HG03520 (cell line): ENCODE data around the gene RAB44.

Experiments
- ATAC-seq: cut with Tn5 transposase; IDR thresholded peaks from one replicate; pipeline ENCODE4 v1.9.1; 2021; ENCODE audit warnings: mild to moderate bottlenecking, moderate library complexity; ENCODE audit not compliant: unreplicated experiment

The RAB44 gene

DNA sequence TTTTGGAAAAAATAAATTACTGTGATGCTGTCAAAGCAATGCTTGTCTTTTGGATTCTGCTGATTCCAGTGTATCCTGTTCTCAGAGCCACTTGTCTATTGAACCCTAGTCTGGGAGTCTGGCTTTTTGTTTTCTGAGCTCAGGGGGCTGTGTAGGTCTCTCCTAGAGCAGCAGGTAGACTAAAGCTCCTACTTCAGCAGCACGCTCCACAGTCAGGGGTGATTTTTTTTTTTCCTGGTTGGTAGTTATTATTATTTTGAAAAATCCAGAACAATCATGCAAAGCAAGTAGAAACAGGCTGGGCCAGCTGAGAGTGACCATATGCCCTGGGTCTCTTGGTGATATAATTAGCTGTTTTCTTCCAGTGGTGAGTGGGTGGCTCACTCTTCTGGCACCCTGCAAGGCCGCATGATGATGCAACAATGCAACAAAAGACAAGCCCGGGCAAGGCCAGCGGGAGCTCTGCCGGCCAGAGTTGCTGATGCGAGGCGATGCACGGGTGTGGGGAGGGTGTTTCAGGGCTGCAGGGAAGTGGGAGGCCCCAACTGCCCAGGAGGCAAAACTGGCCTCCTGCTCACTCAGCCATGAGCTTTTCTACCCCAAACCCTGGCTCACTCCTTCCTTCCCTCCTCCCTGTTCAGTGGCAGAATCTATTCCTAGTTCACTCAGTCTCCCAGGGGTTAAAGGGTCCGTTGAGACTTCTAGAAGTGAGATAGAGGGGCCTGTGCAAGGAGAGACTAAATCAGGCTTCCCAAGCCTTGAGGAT lies 30.6 kb upstream of the RAB44 start:
- ATAC-seq: peak; percentile 71

DNA sequence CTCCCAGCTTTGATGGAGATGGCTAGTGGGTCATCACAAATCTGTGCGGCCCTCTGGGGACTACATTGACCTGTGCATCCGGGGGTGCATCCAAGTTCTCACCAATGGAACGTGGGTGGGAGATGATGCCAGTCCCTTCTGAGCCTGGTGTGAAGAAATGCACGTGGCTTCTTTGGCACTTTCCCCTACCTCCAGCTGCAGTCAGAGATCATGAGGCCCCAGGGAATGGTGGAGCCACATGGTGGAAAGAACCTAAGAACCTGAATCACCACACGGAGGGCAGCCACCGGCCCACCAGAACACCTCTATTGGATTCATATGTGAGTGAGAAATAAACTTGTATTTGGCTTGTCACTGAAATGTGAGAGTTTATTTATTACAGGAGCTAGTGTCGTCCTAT lies 29.0 kb upstream of the RAB44 start:
- no peak for ATAC-seq

DNA sequence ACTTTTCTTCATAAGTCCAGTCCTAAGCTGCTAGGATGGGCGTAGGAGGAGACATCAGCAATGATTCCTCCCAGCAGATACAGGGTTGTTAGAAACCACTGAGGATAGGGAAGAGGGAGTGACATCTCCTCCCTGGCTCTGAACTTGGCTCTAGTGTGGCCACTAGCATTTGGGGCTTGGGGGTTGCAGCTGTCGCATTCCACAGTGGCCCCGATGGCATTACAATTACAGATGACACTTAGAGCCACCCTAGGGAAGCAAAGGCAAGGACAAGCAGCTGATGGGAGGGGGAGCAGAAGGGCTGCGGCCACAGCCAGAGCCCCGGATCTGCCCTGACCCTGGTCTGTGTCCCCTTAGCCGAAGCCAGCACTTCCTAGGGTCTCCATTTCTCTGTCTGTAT lies 28.6 kb upstream of the RAB44 start:
- ATAC-seq: no peak

DNA sequence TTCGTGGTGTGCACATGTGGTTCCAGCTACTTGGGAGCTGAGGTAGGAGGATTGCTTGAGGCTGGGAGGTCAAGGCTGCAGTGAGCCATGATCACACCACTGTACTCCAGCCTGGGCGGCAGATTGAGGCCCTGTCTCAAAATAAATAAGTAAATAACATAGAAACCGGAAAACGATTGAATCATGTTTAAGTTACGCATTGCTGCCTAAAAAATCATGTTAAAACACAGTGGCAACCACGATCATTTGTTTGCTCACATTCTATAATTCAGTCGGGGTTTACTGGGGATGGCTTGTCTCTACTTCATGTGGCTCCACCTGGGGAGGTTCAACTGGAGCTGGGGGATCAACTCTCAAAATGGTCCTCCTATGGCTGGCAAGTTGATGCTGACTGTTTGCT lies 27.4 kb upstream of the RAB44 start:
- no peak for ATAC-seq

DNA sequence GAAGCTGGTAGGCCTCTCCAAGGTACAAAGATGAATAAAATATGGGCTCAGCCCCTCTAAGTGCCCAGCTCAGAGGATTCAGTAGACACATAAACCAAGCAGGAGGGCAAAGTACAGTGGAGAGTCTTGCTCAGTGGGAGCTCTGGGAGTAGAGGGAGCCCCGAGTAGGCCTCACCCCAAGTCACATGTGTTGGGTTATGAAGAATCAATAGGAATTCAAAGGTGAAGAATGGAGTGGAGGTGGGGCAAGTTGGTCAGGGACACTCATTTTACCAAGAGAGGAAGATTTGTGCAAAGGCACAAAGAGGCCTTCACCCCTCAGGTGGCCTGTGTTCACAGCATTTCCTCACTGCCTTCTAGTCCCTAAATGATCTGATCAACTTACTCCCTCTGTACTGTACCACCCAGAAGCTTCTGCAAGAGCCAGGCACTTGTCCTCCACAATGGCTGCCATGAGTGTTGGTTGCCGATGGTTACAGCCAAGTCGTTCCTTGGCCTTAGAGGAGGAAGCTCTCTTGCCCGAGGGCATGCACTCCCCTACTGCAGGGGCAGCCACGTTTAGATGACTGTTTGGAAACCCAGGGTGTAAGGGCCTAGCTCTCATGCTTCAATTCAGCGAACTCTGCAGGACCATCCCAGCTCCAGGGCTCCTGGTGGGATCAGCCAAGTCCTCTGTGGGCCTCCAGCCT lies 25.8 kb upstream of the RAB44 start:
- ATAC-seq: no peak

- ATAC-seq: no peak
Observed at GRCh38 chr6:36673882-36674281, 23.7 kb upstream of the RAB44 start.

- ATAC-seq: no peak
Observed at GRCh38 chr6:36674942-36675341, 22.7 kb upstream of the RAB44 start.

GRCh38 chr6:36676141-36677058 lies 21.2 kb upstream of the RAB44 start:
- no peak for ATAC-seq

DNA sequence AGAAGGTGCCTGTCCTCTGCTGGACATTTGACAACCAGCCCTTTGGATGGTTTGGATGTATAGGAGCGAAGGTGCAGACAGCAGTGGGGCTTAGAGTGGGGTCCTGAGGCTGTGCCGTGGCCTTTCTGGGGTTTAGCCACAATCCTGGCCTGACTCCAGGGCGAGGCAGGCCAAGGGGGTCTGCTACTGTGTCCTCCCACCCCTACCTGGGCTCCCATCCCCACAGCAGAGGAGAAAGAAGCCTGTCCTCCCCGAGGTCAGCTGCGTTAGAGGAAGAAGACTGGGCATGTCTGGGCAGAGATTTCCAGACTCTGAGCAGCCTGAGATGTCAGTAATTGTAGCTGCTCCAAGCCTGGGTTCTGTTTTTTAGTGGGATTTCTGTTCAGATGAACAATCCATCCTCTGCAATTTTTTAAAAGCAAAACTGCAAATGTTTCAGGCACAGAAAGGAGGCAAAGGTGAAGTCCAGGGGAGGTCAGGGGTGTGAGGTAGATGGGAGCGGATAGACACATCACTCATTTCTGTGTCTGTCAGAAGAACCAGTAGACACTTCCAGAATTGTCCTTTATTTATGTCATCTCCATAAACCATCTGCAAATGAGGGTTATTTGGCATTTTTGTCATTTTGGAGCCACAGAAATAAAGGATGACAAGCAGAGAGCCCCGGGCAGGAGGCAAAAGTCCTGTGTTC lies 20.4 kb upstream of the RAB44 start:
- no peak for ATAC-seq

DNA sequence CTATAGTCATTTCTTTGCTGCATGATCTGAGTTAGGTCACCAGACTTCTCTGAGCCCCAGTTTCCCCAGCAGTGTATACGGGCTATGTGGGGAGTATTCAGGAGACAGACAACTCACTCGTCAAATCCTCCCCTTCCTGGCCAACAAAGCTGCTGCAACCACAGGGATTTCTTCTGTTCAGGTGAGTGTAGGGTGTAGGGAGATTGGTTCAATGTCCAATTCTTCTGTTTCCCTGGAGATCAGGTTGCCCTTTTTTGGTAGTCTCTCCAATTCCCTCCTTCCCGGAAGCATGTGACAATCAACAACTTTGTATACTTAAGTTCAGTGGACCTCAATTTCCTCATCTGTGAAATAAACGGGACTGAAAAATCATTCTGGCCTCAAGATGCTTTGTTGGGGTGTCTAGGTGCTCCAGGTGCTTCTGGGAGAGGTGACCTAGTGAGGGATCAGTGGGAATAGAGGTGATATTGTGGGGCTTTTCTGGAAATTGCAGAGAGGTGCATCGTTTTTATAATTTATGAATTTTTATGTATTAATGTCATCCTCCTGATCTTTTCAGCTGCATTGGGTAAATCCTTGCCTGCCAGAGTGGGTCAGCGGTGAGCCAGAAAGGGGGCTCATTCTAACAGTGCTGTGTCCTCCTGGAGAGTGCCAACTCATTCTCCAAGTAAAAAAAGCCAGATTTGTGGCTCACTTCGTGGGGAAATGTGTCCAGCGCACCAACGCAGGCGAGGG lies 19.7 kb upstream of the RAB44 start:
- no peak for ATAC-seq

DNA sequence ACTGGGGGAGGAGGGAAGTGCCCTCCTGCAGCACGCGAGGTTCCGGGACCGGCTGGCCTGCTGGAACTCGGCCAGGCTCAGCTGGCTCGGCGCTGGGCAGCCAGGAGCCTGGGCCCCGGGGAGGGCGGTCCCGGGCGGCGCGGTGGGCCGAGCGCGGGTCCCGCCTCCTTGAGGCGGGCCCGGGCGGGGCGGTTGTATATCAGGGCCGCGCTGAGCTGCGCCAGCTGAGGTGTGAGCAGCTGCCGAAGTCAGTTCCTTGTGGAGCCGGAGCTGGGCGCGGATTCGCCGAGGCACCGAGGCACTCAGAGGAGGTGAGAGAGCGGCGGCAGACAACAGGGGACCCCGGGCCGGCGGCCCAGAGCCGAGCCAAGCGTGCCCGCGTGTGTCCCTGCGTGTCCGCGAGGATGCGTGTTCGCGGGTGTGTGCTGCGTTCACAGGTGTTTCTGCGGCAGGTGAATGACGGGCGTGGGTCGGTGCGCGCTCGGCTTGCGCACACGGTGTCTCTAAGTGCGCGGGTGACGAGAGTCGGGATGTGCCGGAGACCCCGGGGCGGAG lies 19.1 kb upstream of the RAB44 start, which contains the start of gene CDKN1A:
Gene CDKN1A (plus strand): TSS at position 227 of the 555 bp plus-strand sequence. CDS start 5,388 bp downstream, outside the sequence.
- ATAC-seq: peak; percentile 42

DNA sequence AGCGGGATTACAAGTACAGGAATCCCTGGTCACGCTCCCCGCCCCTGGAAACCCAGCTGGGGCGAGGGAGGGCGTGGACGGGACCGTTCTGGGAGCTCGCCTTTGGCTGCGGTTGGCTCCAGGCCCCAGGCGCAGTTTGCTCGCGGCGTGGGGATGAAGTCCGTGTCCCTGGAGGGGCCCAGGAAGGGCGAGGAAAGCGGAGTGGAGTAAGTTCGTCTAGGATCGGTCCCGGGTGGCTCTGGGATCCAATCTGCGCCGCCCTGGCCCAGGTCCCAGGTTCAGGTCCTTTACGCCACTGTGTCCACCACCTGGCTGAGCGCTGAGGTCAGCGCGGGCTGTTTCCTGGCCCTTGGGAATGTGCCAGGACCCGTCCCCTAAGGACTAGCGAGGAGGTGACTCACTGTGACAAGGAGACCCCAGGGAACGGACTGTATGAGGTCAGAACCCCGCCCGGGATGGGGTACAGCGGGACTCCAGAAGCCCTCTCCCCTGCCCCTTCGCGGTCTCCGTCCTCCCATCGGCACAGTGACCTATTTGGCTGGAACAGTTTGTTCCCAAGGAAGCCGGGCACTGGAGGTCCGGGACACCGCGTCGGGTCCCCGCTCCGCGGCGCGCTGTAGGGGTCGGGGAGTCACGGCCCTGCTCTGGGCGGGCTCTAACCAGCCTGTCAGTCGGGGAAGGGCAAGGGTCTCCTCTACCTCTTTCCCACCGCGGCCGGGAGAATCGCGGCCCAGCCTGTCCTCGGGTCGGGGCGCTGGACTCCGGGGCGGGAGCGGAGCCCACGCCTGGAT lies 18.4 kb upstream of the RAB44 start:
- no peak for ATAC-seq

GRCh38 chr6:36682328-36683144 lies 15.1 kb upstream of the RAB44 start:
- ATAC-seq: no peak

DNA sequence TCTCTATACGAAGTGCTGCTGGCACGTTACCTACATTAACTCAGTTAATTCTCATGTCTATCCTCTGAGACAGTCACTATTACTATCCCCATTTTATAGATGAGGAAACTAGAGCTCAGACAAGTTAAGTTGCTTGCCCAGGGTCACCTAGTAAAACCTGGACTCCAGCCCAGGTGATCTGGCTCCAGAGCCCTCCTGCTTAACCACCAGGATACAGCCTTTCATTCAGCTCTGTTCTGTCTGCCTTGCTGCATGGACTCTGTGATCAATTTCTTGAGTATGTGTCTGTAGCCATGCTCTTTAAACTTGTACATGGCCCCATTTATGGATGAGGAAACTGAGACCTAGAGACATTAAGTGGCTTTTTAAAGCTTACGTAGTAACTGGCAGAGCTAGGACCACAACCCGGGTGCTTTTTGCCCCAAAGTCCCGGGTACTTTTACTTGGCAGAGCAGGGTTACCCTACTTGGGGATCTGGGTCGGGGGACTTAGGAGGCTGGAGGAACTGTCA lies 14.4 kb upstream of the RAB44 start:
- ATAC-seq: no peak

- ATAC-seq: no peak
Observed at GRCh38 chr6:36683656-36684446, 13.8 kb upstream of the RAB44 start.

GRCh38 chr6:36684447-36684812 lies 13.2 kb upstream of the RAB44 start:
- no peak for ATAC-seq
